ENCODE data around the gene SORCS2. TPM values are rescaled to one million over a fixed set of nuclear protein-coding genes. Genes with fewer than 3 reads are reported as not detected.

The SORCS2 gene
- total RNA-seq, 1 experiment from 2014 or later, result not detected

GRCh38 chr4:7664106-7664505 lies 471.8 kb downstream of the SORCS2 start:
- CTCF ChIA-PET, result no interaction called here
- BruUV-seq (replicated peaks), result no TSS peak
- no peak overlapping the region for H3K4me3 Mint-ChIP-seq (ENCODE audit: unreplicated experiment)
- H3K4me1 Mint-ChIP-seq (ENCODE audit: insufficient read depth, unreplicated experiment), result no peaks in the 10 kb centered on the region
- peaks cover 23% of the 10 kb centered on the region for H3K27me3 Mint-ChIP-seq (ENCODE audit: insufficient read depth, unreplicated experiment)
- no peak for TF ChIP-seq CTCF (IDR thresholded peaks at IDR 0.05; ENCODE audit: unreplicated experiment)
- DNase-seq (ENCODE audit: unreplicated experiment), result no peak
- intact Hi-C loops (cut with micrococcal nuclease), result no loop called here
- H3K27ac Mint-ChIP-seq (ENCODE audit: low read depth, unreplicated experiment), result no peak overlapping the region
- POLR2A ChIA-PET, result no interaction called here
- H3K36me3 Mint-ChIP-seq (ENCODE audit: insufficient read depth, unreplicated experiment), result no peaks in the 10 kb centered on the region
- no peaks in the 10 kb centered on the region for H3K9me3 Mint-ChIP-seq (ENCODE audit: unreplicated experiment)

DNA sequence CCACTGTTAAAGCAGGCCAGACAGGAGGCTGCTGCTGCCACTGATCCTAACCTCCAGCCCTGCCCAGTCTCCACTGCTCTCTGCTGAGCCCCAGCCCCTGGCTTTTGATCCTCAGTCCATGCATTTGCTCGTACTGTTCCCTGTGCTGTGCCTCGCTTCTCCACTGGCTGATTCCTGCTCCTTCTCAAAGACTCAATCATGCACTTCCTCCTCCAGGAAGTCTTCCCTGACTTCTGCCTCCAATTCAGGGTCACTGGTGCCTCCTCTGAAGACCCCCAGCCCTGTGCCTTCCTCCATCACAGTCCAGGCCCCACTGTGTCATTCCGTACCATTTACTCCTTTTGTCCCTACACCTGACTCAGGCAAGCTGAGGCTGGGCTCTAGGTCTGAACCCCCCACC lies 473.0 kb downstream of the SORCS2 start:
- POLR2A ChIA-PET, result no interaction called here
- TF ChIP-seq CTCF (IDR thresholded peaks at IDR 0.05; ENCODE audit: unreplicated experiment), result no peak

GRCh38 chr4:7666011-7666410 lies 473.7 kb downstream of the SORCS2 start:
- BruUV-seq (replicated peaks), result no TSS peak
- POLR2A ChIA-PET, result no interaction called here
- peaks cover 26% of the 10 kb centered on the region for H3K27me3 Mint-ChIP-seq (ENCODE audit: insufficient read depth, unreplicated experiment)
- H3K4me1 Mint-ChIP-seq (ENCODE audit: insufficient read depth, unreplicated experiment), result no peaks in the 10 kb centered on the region
- H3K36me3 Mint-ChIP-seq (ENCODE audit: insufficient read depth, unreplicated experiment), result no peaks in the 10 kb centered on the region
- CTCF ChIA-PET, result interaction anchor here (0.9 kb wide), 1 partner anchor 13 kb away, joined by 3 read pairs; no protein-coding TSS in a partner anchor
- no peak overlapping the region for H3K4me3 Mint-ChIP-seq (ENCODE audit: unreplicated experiment)
- H3K9me3 Mint-ChIP-seq (ENCODE audit: unreplicated experiment), result no peaks in the 10 kb centered on the region
- no peak for DNase-seq (ENCODE audit: unreplicated experiment)
- H3K27ac Mint-ChIP-seq (ENCODE audit: low read depth, unreplicated experiment), result no peak overlapping the region
- TF ChIP-seq CTCF (IDR thresholded peaks at IDR 0.05; ENCODE audit: unreplicated experiment), result no peak
- intact Hi-C loops (cut with micrococcal nuclease), result no loop called here

More for the DNA sequence above, 473.0 kb downstream of the SORCS2 start:
- BruUV-seq (replicated peaks), result no TSS peak
- peaks cover 23% of the 10 kb centered on the region for H3K27me3 Mint-ChIP-seq (ENCODE audit: insufficient read depth, unreplicated experiment)
- H3K9me3 Mint-ChIP-seq (ENCODE audit: unreplicated experiment), result no peaks in the 10 kb centered on the region
- no peak for DNase-seq (ENCODE audit: unreplicated experiment)
- H3K27ac Mint-ChIP-seq (ENCODE audit: low read depth, unreplicated experiment), result no peak overlapping the region
- no peaks in the 10 kb centered on the region for H3K36me3 Mint-ChIP-seq (ENCODE audit: insufficient read depth, unreplicated experiment)
- intact Hi-C loops (cut with micrococcal nuclease), result no loop called here
- CTCF ChIA-PET, result interaction anchor here (0.9 kb wide), 1 partner anchor 12 kb away, joined by 3 read pairs; no protein-coding TSS in a partner anchor
- no peaks in the 10 kb centered on the region for H3K4me1 Mint-ChIP-seq (ENCODE audit: insufficient read depth, unreplicated experiment)
- H3K4me3 Mint-ChIP-seq (ENCODE audit: unreplicated experiment), result no peak overlapping the region

DNA sequence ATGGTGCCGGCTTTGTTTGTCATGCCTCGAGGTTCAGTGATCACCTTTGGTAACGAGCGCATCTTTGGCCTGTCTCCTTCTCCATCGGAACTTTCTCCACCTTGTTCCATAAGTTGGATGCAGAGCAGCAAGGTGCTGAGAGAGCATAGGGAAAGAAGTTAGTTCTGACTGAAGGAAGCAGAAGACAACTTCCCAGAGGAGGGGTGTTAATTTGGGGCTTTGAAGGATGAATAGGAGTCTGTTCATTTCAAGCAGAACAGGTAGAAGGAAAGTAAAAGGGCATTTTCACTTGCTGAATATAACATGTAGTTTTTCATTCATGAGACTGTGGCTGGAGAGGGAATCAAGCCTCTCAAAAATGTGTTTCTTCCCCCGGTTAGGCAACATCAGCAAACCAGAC lies 474.4 kb downstream of the SORCS2 start:
- no peak for DNase-seq (ENCODE audit: unreplicated experiment)

More for the DNA sequence above, 474.4 kb downstream of the SORCS2 start:
- H3K9me3 Mint-ChIP-seq (ENCODE audit: unreplicated experiment), result no peaks in the 10 kb centered on the region
- TF ChIP-seq CTCF (IDR thresholded peaks at IDR 0.05; ENCODE audit: unreplicated experiment), result no peak
- CTCF ChIA-PET, result no interaction called here
- H3K4me3 Mint-ChIP-seq (ENCODE audit: unreplicated experiment), result no peak overlapping the region
- intact Hi-C loops (cut with micrococcal nuclease), result no loop called here
- H3K27me3 Mint-ChIP-seq (ENCODE audit: insufficient read depth, unreplicated experiment), result peaks cover 33% of the 10 kb centered on the region
- H3K4me1 Mint-ChIP-seq (ENCODE audit: insufficient read depth, unreplicated experiment), result no peaks in the 10 kb centered on the region
- no peaks in the 10 kb centered on the region for H3K36me3 Mint-ChIP-seq (ENCODE audit: insufficient read depth, unreplicated experiment)
- POLR2A ChIA-PET, result no interaction called here
- BruUV-seq (replicated peaks), result no TSS peak
- no peak overlapping the region for H3K27ac Mint-ChIP-seq (ENCODE audit: low read depth, unreplicated experiment)

Data from MCF 10A (cell line).